ENCODE data around the gene RMRP.

- no peak for TF ChIP-seq CTCF (IDR thresholded peaks at IDR 0.05; ENCODE audit: low read length)
- TF ChIP-seq EZH2 (IDR thresholded peaks at IDR 0.05; ENCODE audit: borderline replicate concordance, low read length): no peak
These were observed 43.1 kb upstream of the RMRP start for GRCh38 chr9:35700942-35701341.

Data from OCI-LY1 (cell line).